Measurements from ENCODE around the gene FCHSD2. TPM values are rescaled to one million over a fixed set of nuclear protein-coding genes. Genes with fewer than 3 reads are reported as not detected.

The FCHSD2 gene
- total RNA-seq, 4 donors from 2014 or later = 20.4 to 42.4 (median 26.4) TPM

GRCh38 chr11:72962084-72962483, 180.0 kb downstream of the FCHSD2 start:
- no peaks in the 10 kb centered on the region for H3K9me3 ChIP-seq
- no peaks in the 10 kb centered on the region for H3K4me1 ChIP-seq
- 83% methylated on average over 4 of the region's 4 CpGs for WGBS
- TF ChIP-seq POLR2AphosphoS5 (IDR thresholded peaks at IDR 0.05) (no peak), POLR2A (IDR thresholded peaks at IDR 0.05; ENCODE audit: low read depth) (no peak), CTCF (IDR thresholded peaks at IDR 0.05) (no peak), EP300 (IDR thresholded peaks at IDR 0.05) (no peak)
- no peak overlapping the region for H3K27ac ChIP-seq (replicated peaks in 1 of 4)
- no peak overlapping the region for H3K4me3 ChIP-seq
- no peaks in the 10 kb centered on the region for H3K27me3 ChIP-seq
- DNase-seq (ENCODE audit: extremely low spot score) = no peak
- peaks cover 0 to 10% (median 0%) of the 10 kb centered on the region in 4 donors for H3K36me3 ChIP-seq
- intact Hi-C loops (cut with DNase I) = no loop called here

- DNase-seq (ENCODE audit: extremely low spot score) = no peak
- Histone ChIP-seq H3K4me3 (no peak overlapping the region), H3K36me3 (peaks cover 0 to 10% (median 0%) of the 10 kb centered on the region in 4 donors), H3K4me1 (peaks cover 0 to 5% (median 0%) of the 10 kb centered on the region in 4 donors), H3K27ac (replicated peaks in 1 of 4) (no peak overlapping the region), H3K27me3 (no peaks in the 10 kb centered on the region), H3K9me3 (no peaks in the 10 kb centered on the region)
- 100% methylated on average over 3 of the region's 3 CpGs for WGBS
- TF ChIP-seq POLR2AphosphoS5 (IDR thresholded peaks at IDR 0.05) = no peak
- TF ChIP-seq POLR2A (IDR thresholded peaks at IDR 0.05; ENCODE audit: low read depth) = no peak
- no peak for TF ChIP-seq CTCF (IDR thresholded peaks at IDR 0.05)
- no peak for TF ChIP-seq EP300 (IDR thresholded peaks at IDR 0.05)
- intact Hi-C loops (cut with DNase I) = no loop called here
These were observed 182.0 kb downstream of the FCHSD2 start for GRCh38 chr11:72959998-72960731.

- intact Hi-C loops (cut with DNase I) = no loop called here
- no peak for TF ChIP-seq POLR2AphosphoS5 (IDR thresholded peaks at IDR 0.05)
- TF ChIP-seq CTCF (IDR thresholded peaks at IDR 0.05) = no peak
- no peak for TF ChIP-seq POLR2A (IDR thresholded peaks at IDR 0.05; ENCODE audit: low read depth)
- no peak for TF ChIP-seq EP300 (IDR thresholded peaks at IDR 0.05)
- H3K4me3 ChIP-seq = no peak overlapping the region
These were observed 183.3 kb downstream of the FCHSD2 start for GRCh38 chr11:72958791-72959190.

GRCh38 chr11:72955466-72955865, 186.7 kb downstream of the FCHSD2 start:
- intact Hi-C loops (cut with DNase I) = no loop called here
- Histone ChIP-seq H3K4me1 (peaks cover 0 to 5% (median 0%) of the 10 kb centered on the region in 4 donors), H3K36me3 (peaks cover 0 to 4% (median 0%) of the 10 kb centered on the region in 4 donors), H3K9me3 (no peaks in the 10 kb centered on the region), H3K27me3 (no peaks in the 10 kb centered on the region), H3K4me3 (no peak overlapping the region), H3K27ac (replicated peaks in 1 of 4) (no peak overlapping the region)
- no peak for TF ChIP-seq CTCF (IDR thresholded peaks at IDR 0.05)
- TF ChIP-seq EP300 (IDR thresholded peaks at IDR 0.05) = no peak
- TF ChIP-seq POLR2A (IDR thresholded peaks at IDR 0.05; ENCODE audit: low read depth) = no peak
- TF ChIP-seq POLR2AphosphoS5 (IDR thresholded peaks at IDR 0.05) = no peak
- no peak for DNase-seq (ENCODE audit: extremely low spot score)
- 86% methylated on average over 1 of the region's 1 CpG for WGBS

More at GRCh38 chr11:72958791-72959190, 183.3 kb downstream of the FCHSD2 start:
- no peaks in the 10 kb centered on the region for H3K9me3 ChIP-seq
- no peaks in the 10 kb centered on the region for H3K27me3 ChIP-seq
- 94% methylated on average over 2 of the region's 2 CpGs for WGBS
- no peak for DNase-seq (ENCODE audit: extremely low spot score)
- H3K4me1 ChIP-seq = peaks cover 0 to 5% (median 0%) of the 10 kb centered on the region in 4 donors
- H3K27ac ChIP-seq (replicated peaks in 1 of 4) = no peak overlapping the region
- H3K36me3 ChIP-seq = peaks cover 0 to 10% (median 0%) of the 10 kb centered on the region in 4 donors
